ENCODE data around the gene TMCC2. TPM values are rescaled to one million over a fixed set of nuclear protein-coding genes. Genes with fewer than 3 reads are reported as not detected.
A peak's percentile ranks its signal among the peaks of the same experiment; 100 is the strongest.

Gene TMCC2
- total and polyA plus RNA-seq, 2 donors (not counting 1 experiment from before 2014, with no cell fraction given), result 2.0 to 4.0 TPM

DNA sequence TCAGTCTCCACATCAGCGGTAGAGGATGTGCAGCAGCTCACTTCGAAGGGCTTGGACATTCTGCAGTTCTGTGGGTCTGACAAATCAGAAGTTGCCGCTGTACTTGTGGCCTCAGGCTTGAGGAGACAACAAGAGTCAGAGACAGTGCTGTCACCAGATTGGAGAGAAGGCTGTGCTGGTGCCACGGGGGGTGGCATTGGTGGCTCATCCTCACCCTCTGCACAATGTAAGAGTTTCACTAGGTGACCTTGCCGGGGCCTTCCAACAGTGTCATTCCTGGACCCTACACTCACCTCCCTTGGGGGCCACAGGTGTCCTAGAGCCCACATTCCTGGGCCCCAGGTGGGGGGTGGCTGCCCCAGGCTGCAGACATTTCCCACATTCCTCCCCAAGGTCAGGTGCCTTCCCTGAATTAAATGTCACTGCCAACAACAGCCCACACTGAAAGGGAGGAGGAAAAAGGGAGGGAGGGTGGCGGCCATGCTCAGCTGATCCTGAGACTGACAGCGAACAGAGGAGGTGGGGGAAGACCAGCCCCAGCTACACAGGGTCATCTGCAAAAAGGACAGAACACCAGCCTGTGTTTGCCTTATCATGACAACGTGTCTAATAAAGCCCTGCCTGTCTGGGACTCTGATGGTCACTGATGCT, 46.4 kb downstream of the TMCC2 start:
- intact Hi-C loops (cut with micrococcal nuclease), result no loop called here
- no peaks in the 10 kb centered on the region for H3K27me3 Mint-ChIP-seq
- WGBS (ENCODE audit: insufficient coverage), result 51% methylated on average over 5 of the region's 8 CpGs
- POLR2A ChIA-PET, result interaction anchor here (1.2 to 10.5 kb wide), 8 partner anchors 13 to 250 kb away, joined by 4 to 194 read pairs (median 28); partner anchors contain the start of gene NUAK2
- no peaks in the 10 kb centered on the region for H4K20me1 ChIP-seq (ENCODE audit: control insufficient read depth, insufficient read depth, low read length, poor library complexity, severe bottlenecking)
- H3K4me1 ChIP-seq (ENCODE audit: control insufficient read depth in 2 of 2, insufficient read depth in 2 of 2, low read length in 2 of 2), result peaks cover 57 to 60% of the 10 kb centered on the region in 2 donors
- no peak for TF ChIP-seq EZH2 (IDR thresholded peaks at IDR 0.05; ENCODE audit: borderline replicate concordance, insufficient read depth, low read depth, low read length, poor library complexity, severe bottlenecking)
- TF ChIP-seq, protein P1, sequence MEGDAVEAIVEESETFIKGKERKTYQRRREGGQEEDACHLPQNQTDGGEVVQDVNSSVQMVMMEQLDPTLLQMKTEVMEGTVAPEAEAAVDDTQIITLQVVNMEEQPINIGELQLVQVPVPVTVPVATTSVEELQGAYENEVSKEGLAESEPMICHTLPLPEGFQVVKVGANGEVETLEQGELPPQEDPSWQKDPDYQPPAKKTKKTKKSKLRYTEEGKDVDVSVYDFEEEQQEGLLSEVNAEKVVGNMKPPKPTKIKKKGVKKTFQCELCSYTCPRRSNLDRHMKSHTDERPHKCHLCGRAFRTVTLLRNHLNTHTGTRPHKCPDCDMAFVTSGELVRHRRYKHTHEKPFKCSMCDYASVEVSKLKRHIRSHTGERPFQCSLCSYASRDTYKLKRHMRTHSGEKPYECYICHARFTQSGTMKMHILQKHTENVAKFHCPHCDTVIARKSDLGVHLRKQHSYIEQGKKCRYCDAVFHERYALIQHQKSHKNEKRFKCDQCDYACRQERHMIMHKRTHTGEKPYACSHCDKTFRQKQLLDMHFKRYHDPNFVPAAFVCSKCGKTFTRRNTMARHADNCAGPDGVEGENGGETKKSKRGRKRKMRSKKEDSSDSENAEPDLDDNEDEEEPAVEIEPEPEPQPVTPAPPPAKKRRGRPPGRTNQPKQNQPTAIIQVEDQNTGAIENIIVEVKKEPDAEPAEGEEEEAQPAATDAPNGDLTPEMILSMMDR (IDR thresholded peaks at IDR 0.05), result no peak
- H2AFZ ChIP-seq (ENCODE audit: insufficient read depth, low read depth, low read length, poor library complexity, severe bottlenecking), result peak overlapping the region; percentile 57
- peak overlapping the region; percentile 48 for H3K9ac ChIP-seq (ENCODE audit: low read length)
- CTCF ChIA-PET, result interaction anchor here (0.6 to 56.6 kb wide), 33 partner anchors 12 to 781 kb away, joined by 3 to 2421 read pairs (median 4); partner anchors contain the start of genes KLHDC8A, NUAK2 and TMCC2
- DNase-seq (no peak), ATAC-seq (ENCODE audit: low read depth) (peak; percentile 32)
- peak overlapping the region in 2 of 5 experiments; percentile 5 to 27 for H3K4me3 ChIP-seq (ENCODE audit: control extremely low read depth in 1 of 5, extremely low read depth in 1 of 5, insufficient read depth in 1 of 5, low read depth in 2 of 5, low read length in 4 of 5)
- peak overlapping the region; percentile 94 for H3K27ac Mint-ChIP-seq
- peaks cover 0 to 6% (median 0%) of the 10 kb centered on the region in 3 donors for H3K9me3 ChIP-seq (ENCODE audit: control extremely low read depth in 1 of 3, control insufficient read depth in 2 of 3, insufficient read depth in 1 of 3, low read length in 2 of 3)
- H3K4me3 Mint-ChIP-seq, result peak overlapping the region; percentile 78
- peak overlapping the region; percentile 79 for H3K4me2 ChIP-seq (replicated peaks; ENCODE audit: low read depth, low read length, poor library complexity, severe bottlenecking)
- H3K9me3 Mint-ChIP-seq (ENCODE audit: insufficient read depth), result no peaks in the 10 kb centered on the region
- H3K27me3 ChIP-seq (replicated peaks in 1 of 4; ENCODE audit: control extremely low read depth in 1 of 4, control insufficient read depth in 3 of 4, insufficient read depth in 4 of 4, low read length in 3 of 4), result no peaks in the 10 kb centered on the region
- H3K4me1 Mint-ChIP-seq, result peaks cover 52% of the 10 kb centered on the region
- H3K36me3 ChIP-seq (replicated peaks in 1 of 2; ENCODE audit: control extremely low read depth in 1 of 2, control insufficient read depth in 1 of 2, extremely low read depth in 1 of 2, insufficient read depth in 2 of 2, low read length in 1 of 2), result no peaks in the 10 kb centered on the region
- peaks cover 44% of the 10 kb centered on the region for H3K79me2 ChIP-seq (ENCODE audit: control insufficient read depth, insufficient read depth, low read length)
- H3K27ac ChIP-seq (ENCODE audit: low read length in 2 of 2), result peak overlapping the region; percentile 28 to 37

DNA sequence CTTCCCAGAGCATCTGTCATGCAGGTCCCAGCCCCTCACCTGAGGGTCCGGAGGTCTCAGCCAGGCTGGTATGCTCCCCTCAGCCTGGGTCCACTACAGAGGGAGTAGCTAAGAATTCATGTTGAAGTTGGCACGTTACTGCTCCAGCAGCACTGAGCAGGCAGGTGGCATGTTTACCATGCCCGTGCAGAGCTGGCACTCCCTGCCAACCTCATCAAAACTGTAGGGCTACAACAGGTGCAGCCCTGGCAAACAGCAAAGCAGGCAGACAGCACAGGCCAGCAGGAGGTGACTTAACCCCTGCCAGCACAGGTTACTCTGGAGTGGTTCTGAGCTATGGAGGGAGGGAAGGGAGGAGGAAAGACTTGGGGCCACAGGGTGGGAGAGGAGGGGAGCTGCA, 47.4 kb downstream of the TMCC2 start:
- Histone ChIP-seq H4K20me1 (ENCODE audit: control insufficient read depth, insufficient read depth, low read length, poor library complexity, severe bottlenecking) (no peaks in the 10 kb centered on the region), H3K9me3 (ENCODE audit: control extremely low read depth in 1 of 3, control insufficient read depth in 2 of 3, insufficient read depth in 1 of 3, low read length in 2 of 3) (peaks cover 0 to 6% (median 0%) of the 10 kb centered on the region in 3 donors), H3K27me3 (replicated peaks in 1 of 4; ENCODE audit: control extremely low read depth in 1 of 4, control insufficient read depth in 3 of 4, insufficient read depth in 4 of 4, low read length in 3 of 4) (no peaks in the 10 kb centered on the region), H3K4me3 (ENCODE audit: control extremely low read depth in 1 of 5, extremely low read depth in 1 of 5, insufficient read depth in 1 of 5, low read depth in 2 of 5, low read length in 4 of 5) (no peak overlapping the region), H3K4me2 (replicated peaks; ENCODE audit: low read depth, low read length, poor library complexity, severe bottlenecking) (peak overlapping the region; percentile 79), H2AFZ (ENCODE audit: insufficient read depth, low read depth, low read length, poor library complexity, severe bottlenecking) (peak overlapping the region; percentile 38), H3K27ac (ENCODE audit: low read length in 2 of 2) (peak overlapping the region; percentile 15 to 60), H3K4me1 (ENCODE audit: control insufficient read depth in 2 of 2, insufficient read depth in 2 of 2, low read length in 2 of 2) (peaks cover 67 to 70% of the 10 kb centered on the region in 2 donors), H3K36me3 (replicated peaks in 1 of 2; ENCODE audit: control extremely low read depth in 1 of 2, control insufficient read depth in 1 of 2, extremely low read depth in 1 of 2, insufficient read depth in 2 of 2, low read length in 1 of 2) (no peaks in the 10 kb centered on the region), H3K9ac (ENCODE audit: low read length) (peak overlapping the region; percentile 16), H3K79me2 (ENCODE audit: control insufficient read depth, insufficient read depth, low read length) (peaks cover 46% of the 10 kb centered on the region)
- H3K4me3 Mint-ChIP-seq, result peak overlapping the region; percentile 78
- H3K27me3 Mint-ChIP-seq, result no peaks in the 10 kb centered on the region
- ATAC-seq (ENCODE audit: low read depth) (peak; percentile 67), DNase-seq (peak; percentile 69)
- POLR2A ChIA-PET, result interaction anchor here (1.5 to 10.5 kb wide), 7 partner anchors 12 to 46 kb away, joined by 5 to 194 read pairs (median 40); partner anchors contain the start of gene NUAK2
- peaks cover 61% of the 10 kb centered on the region for H3K4me1 Mint-ChIP-seq
- intact Hi-C loops (cut with micrococcal nuclease), result loop anchor here (1.0 kb wide), 1 partner anchor 10 kb away; no protein-coding TSS in a partner anchor
- no peaks in the 10 kb centered on the region for H3K9me3 Mint-ChIP-seq (ENCODE audit: insufficient read depth)
- no peak for TF ChIP-seq EZH2 (IDR thresholded peaks at IDR 0.05; ENCODE audit: borderline replicate concordance, insufficient read depth, low read depth, low read length, poor library complexity, severe bottlenecking)
- TF ChIP-seq, protein P1 (IDR thresholded peaks at IDR 0.05), result no peak
- CTCF ChIA-PET, result interaction anchor here (0.9 to 56.6 kb wide), 15 partner anchors 11 to 383 kb away, joined by 3 to 2421 read pairs (median 6); partner anchors contain the start of gene NUAK2
- peak overlapping the region; percentile 94 for H3K27ac Mint-ChIP-seq
- WGBS (ENCODE audit: insufficient coverage), result 33% methylated on average over 3 of the region's 3 CpGs
